HepG2 (cell line): ENCODE measurements around the gene COPS7A. TPM values are rescaled to one million over a fixed set of nuclear protein-coding genes. Genes with fewer than 3 reads are reported as not detected.

Experiments
- IKZF1 ChIP-seq: fragments of 450-650 bp; IDR thresholded peaks from 2 replicates; pipeline ENCODE4 v1.7.1; 2016
- MBNL3 ChIP-seq: fragments of 250-450 bp; sonication (Bioruptor Pico); conservative IDR thresholded peaks from 2 replicates; pipeline ENCODE4 v1.8.0; 2022; ENCODE audit warnings: mild to moderate bottlenecking, inconsistent platforms
- NCOR1 ChIP-seq: fragments of 200-600 bp; sonication (generic); IDR thresholded peaks from 2 replicates; pipeline ENCODE4 v1.7.0; 2017; ENCODE audit warnings: antibody characterized with exemption, low read length, borderline replicate concordance
- POLR2G ChIP-seq: fragments of 200-400 bp; formaldehyde crosslinking; IDR thresholded peaks from 2 replicates; pipeline ENCODE4 v1.6.1; 2018; ENCODE audit warnings: mild to moderate bottlenecking, low read depth, low read length, moderate library complexity
- RXRB ChIP-seq: IDR thresholded peaks from 2 replicates; pipeline ENCODE4 v1.6.1; 2016; ENCODE audit warnings: borderline replicate concordance, missing genetic modification reagents, missing compliant biosample characterization
- SP4 ChIP-seq: sonication (generic); formaldehyde crosslinking; IDR thresholded peaks from 2 replicates; pipeline ENCODE4 v1.8.1; 2023; ENCODE audit warnings: mild to moderate bottlenecking, missing genetic modification reagents
- TSC22D2 ChIP-seq: sonication (generic); formaldehyde crosslinking; IDR thresholded peaks from 2 replicates; pipeline ENCODE4 v1.5.1; 2020; ENCODE audit warnings: missing genetic modification reagents, mild to moderate bottlenecking, borderline replicate concordance
- ZC3H13 ChIP-seq: sonication (generic); formaldehyde crosslinking; IDR thresholded peaks from 2 replicates; pipeline ENCODE4 v1.8.1; 2023; ENCODE audit warnings: mild to moderate bottlenecking, missing genetic modification reagents, moderate library complexity
- ZFP90 ChIP-seq: sonication (generic); formaldehyde crosslinking; IDR thresholded peaks from 2 replicates; pipeline ENCODE4 v1.8.0; 2022; ENCODE audit warnings: missing genetic modification reagents, mild to moderate bottlenecking, inconsistent platforms, borderline replicate concordance
- ZMYM4 ChIP-seq: sonication (generic); formaldehyde crosslinking; IDR thresholded peaks from 2 replicates; pipeline ENCODE4 v1.8.1; 2023; ENCODE audit warnings: mild to moderate bottlenecking, missing genetic modification reagents
- ZNF230 ChIP-seq: sonication (generic); formaldehyde crosslinking; IDR thresholded peaks from 2 replicates; pipeline ENCODE4 v1.4.0; 2020; ENCODE audit warnings: mild to moderate bottlenecking, missing genetic modification reagents
- ZNF34 ChIP-seq: sonication (generic); formaldehyde crosslinking; IDR thresholded peaks from 2 replicates; pipeline ENCODE4 v1.4.0; 2020; ENCODE audit warnings: mild to moderate bottlenecking, missing genetic modification reagents, borderline replicate concordance
- ZNF367 ChIP-seq: sonication (generic); formaldehyde crosslinking; IDR thresholded peaks from 2 replicates; pipeline ENCODE4 v1.4.0; 2020; ENCODE audit warnings: missing genetic modification reagents, borderline replicate concordance
- ZNF746 ChIP-seq: sonication (generic); formaldehyde crosslinking; IDR thresholded peaks from 2 replicates; pipeline ENCODE4 v1.8.0; 2022; ENCODE audit warnings: mild to moderate bottlenecking, missing genetic modification reagents
- ZSCAN12 ChIP-seq: sonication (generic); formaldehyde crosslinking; IDR thresholded peaks from 2 replicates; pipeline ENCODE4 v1.9.0; 2021; ENCODE audit warnings: mild to moderate bottlenecking, missing genetic modification reagents
- polyA plus RNA-seq, 8 experiments: library from polyadenylated mRNA; depleted of rRNA in 3 of 8; stranded (reverse) in 7 of 8; unstranded in 1 of 8; fragments of >200 nt; fragmentation: Illumina TruSeq in 4 of 8; extraction: Trizol in 4 of 8; gene quantifications; 2 replicates each; pipeline versions ENCODE4 v1.2.1 to v1.2.3, GENCODE V29; 2011 to 2016; ENCODE audit warnings: low read depth in 4 of 8, missing spikeins in 1 of 8, mixed read lengths in 1 of 8; ENCODE audit not compliant: insufficient read depth in 1 of 8
- total RNA-seq, 5 experiments: library from RNA; depleted of rRNA; stranded (reverse); fragments of >200 nt; fragmentation: Illumina TruSeq; extraction: Trizol; gene quantifications; 2 replicates each; pipeline ENCODE4 v1.2.3, GENCODE V29; 2016; ENCODE audit warnings: low read depth in 1 of 5
- TF ChIP-seq, protein P1 (sequence below): sonication (generic); formaldehyde crosslinking; IDR thresholded peaks from 2 replicates; pipeline ENCODE4 v1.5.1; 2020; ENCODE audit warnings: missing genetic modification reagents, mild to moderate bottlenecking, borderline replicate concordance
- TF ChIP-seq, protein P2 (sequence below): sonication (generic); formaldehyde crosslinking; IDR thresholded peaks from 2 replicates; pipeline ENCODE4 v1.8.1; 2022; ENCODE audit warnings: low read depth, mild to moderate bottlenecking, missing genetic modification reagents
- TF ChIP-seq, protein P3 (sequence below): sonication (generic); formaldehyde crosslinking; IDR thresholded peaks from 2 replicates; pipeline ENCODE4 v1.8.0; 2022; ENCODE audit warnings: missing genetic modification reagents, mild to moderate bottlenecking, inconsistent platforms, borderline replicate concordance
- TF ChIP-seq, protein P4 (sequence below): sonication (generic); formaldehyde crosslinking; IDR thresholded peaks from 2 replicates; pipeline ENCODE4 v1.5.0; 2020; ENCODE audit warnings: missing genetic modification reagents
- TF ChIP-seq, protein P5 (sequence below): IDR thresholded peaks from 2 replicates; pipeline ENCODE4 v1.6.1; 2016

The COPS7A gene
- total and polyA plus RNA-seq, 2 of the 13 experiments (the other 11 are each of a cell fraction or from before 2014, with no cell fraction given): 40.0 to 73.6 TPM

DNA sequence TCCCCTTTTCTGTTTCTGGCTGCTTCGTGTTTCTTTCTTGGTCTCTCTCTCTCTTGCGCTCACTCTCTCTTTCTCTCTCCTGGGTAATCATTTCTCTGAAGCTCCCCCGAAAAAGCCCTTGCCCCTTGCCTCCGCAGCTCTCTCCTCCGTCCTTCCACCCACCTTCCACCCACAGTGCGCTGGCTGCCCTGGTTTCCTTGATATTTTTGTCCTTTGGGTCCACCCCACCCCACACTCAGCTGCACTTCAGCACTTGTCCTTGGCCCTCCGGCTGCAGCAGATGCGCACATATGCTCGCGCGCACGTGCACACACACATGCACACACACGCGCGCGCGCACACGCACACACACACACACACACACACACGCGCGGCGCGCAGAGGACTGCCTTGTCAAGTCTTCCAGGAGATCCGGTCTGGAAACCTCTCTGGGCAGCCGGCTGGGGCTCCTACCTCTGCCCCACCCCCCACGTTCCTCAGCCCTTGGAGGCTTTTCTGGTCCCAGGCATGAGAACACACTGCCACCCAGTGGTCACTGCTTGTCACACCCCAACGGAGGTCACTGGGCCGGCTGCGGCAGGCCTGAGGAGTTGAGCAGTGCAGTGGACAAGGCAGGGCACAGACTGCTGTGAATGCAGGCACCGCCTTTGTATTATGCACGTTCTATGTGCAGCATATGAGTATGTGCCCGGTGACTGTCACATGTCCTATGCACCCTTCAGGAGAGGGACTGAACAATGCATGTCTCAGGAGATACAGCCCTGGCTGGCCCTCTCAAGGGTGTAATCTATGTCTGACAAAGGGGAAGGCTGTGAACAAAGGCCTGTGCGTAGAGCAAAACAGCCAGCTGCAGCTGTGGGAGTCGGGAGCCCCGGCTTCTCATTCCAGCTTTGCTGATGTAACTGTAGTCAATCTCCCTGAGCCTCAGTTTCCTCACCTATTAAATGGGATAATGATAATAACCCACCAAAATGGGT lies 55.0 kb downstream of the COPS7A start (continued):
- TF ChIP-seq, protein P1, sequence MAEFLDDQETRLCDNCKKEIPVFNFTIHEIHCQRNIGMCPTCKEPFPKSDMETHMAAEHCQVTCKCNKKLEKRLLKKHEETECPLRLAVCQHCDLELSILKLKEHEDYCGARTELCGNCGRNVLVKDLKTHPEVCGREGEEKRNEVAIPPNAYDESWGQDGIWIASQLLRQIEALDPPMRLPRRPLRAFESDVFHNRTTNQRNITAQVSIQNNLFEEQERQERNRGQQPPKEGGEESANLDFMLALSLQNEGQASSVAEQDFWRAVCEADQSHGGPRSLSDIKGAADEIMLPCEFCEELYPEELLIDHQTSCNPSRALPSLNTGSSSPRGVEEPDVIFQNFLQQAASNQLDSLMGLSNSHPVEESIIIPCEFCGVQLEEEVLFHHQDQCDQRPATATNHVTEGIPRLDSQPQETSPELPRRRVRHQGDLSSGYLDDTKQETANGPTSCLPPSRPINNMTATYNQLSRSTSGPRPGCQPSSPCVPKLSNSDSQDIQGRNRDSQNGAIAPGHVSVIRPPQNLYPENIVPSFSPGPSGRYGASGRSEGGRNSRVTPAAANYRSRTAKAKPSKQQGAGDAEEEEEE: no peak
- peak; percentile 43; the same call in 1 of the 2 replicates for TF ChIP-seq ZC3H13
- no peak for TF ChIP-seq ZNF34 (CRISPR knock-in tag)
- TF ChIP-seq ZNF746 (CRISPR knock-in tag): no peak; the same call in 1 of the 2 replicates
- no peak for TF ChIP-seq SP4 (CRISPR knock-in tag)
- TF ChIP-seq, protein P2, sequence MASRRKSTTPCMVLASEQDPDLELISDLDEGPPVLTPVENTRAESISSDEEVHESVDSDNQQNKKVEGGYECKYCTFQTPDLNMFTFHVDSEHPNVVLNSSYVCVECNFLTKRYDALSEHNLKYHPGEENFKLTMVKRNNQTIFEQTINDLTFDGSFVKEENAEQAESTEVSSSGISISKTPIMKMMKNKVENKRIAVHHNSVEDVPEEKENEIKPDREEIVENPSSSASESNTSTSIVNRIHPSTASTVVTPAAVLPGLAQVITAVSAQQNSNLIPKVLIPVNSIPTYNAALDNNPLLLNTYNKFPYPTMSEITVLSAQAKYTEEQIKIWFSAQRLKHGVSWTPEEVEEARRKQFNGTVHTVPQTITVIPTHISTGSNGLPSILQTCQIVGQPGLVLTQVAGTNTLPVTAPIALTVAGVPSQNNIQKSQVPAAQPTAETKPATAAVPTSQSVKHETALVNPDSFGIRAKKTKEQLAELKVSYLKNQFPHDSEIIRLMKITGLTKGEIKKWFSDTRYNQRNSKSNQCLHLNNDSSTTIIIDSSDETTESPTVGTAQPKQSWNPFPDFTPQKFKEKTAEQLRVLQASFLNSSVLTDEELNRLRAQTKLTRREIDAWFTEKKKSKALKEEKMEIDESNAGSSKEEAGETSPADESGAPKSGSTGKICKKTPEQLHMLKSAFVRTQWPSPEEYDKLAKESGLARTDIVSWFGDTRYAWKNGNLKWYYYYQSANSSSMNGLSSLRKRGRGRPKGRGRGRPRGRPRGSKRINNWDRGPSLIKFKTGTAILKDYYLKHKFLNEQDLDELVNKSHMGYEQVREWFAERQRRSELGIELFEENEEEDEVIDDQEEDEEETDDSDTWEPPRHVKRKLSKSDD (CRISPR knock-in tag): no peak
- 0 out of 2 replicates have a peak, but pooled peaks have one; percentile 82 for TF ChIP-seq ZFP90 (CRISPR knock-in tag)
- TF ChIP-seq POLR2G: 0 out of 2 replicates have a peak, but pooled peaks have one; percentile 8
- TF ChIP-seq, protein P3, sequence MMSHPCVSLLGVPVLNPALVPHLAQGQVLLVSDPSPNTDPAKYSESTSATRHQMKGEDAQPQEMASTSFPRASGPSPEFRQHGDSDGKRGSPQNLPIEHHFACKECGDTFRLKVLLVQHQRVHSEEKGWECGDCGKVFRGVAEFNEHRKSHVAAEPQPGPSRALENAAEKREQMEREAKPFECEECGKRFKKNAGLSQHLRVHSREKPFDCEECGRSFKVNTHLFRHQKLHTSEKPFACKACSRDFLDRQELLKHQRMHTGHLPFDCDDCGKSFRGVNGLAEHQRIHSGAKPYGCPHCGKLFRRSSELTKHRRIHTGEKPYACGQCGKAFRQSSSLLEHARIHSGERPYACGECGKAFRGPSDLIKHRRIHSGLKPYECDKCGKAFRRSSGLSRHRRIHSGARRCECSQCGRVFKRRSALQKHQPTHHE (CRISPR knock-in tag): no peak
- no peak for TF ChIP-seq ZNF367 (CRISPR knock-in tag)
- TF ChIP-seq, protein P4, sequence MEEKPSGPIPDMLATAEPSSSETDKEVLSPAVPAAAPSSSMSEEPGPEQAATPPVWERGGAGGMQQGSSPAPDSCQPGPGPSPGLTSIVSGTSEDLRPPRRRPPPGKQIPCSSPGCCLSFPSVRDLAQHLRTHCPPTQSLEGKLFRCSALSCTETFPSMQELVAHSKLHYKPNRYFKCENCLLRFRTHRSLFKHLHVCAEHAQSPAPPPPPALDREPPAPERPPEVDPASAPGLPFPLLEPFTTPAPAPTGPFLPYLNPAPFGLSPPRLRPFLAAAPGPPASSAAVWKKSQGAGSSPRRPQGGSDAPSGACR (CRISPR knock-in tag): 0 out of 2 replicates have a peak, but pooled peaks have one; percentile 7
- 0 out of 2 replicates have a peak, but pooled peaks have one; percentile 25 for TF ChIP-seq NCOR1
- TF ChIP-seq MBNL3 (CRISPR knock-in tag): no peak
- TF ChIP-seq ZSCAN12 (CRISPR knock-in tag): no peak
- TF ChIP-seq IKZF1: no peak
- no peak for TF ChIP-seq ZNF230 (CRISPR knock-in tag)
- TF ChIP-seq TSC22D2 (CRISPR knock-in tag): no peak
- TF ChIP-seq ZMYM4 (CRISPR knock-in tag): peak; percentile 52
- TF ChIP-seq, protein P5, sequence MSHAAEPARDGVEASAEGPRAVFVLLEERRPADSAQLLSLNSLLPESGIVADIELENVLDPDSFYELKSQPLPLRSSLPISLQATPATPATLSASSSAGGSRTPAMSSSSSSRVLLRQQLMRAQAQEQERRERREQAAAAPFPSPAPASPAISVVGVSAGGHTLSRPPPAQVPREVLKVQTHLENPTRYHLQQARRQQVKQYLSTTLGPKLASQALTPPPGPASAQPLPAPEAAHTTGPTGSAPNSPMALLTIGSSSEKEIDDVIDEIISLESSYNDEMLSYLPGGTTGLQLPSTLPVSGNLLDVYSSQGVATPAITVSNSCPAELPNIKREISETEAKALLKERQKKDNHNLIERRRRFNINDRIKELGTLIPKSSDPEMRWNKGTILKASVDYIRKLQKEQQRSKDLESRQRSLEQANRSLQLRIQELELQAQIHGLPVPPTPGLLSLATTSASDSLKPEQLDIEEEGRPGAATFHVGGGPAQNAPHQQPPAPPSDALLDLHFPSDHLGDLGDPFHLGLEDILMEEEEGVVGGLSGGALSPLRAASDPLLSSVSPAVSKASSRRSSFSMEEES (CRISPR knock-in tag): 0 out of 2 replicates have a peak, but pooled peaks have one; percentile 34
- TF ChIP-seq RXRB (CRISPR knock-in tag): peak; percentile 81; the same call in 1 of the 2 replicates
